HG03097 (cell line): ENCODE data around the gene CHCHD3.

Experiments used
- ATAC-seq: cut with Tn5 transposase; IDR thresholded peaks from one replicate; pipeline ENCODE4 v1.9.1; 2021; ENCODE audit not compliant: unreplicated experiment, low FRiP score

Gene CHCHD3

GRCh38 chr7:132782777-132783640 is 298.9 kb downstream of the CHCHD3 start:
- no peak for ATAC-seq

GRCh38 chr7:132780822-132781221 is 301.1 kb downstream of the CHCHD3 start:
- ATAC-seq, result no peak

GRCh38 chr7:132779164-132779563 is 302.7 kb downstream of the CHCHD3 start:
- no peak for ATAC-seq

DNA sequence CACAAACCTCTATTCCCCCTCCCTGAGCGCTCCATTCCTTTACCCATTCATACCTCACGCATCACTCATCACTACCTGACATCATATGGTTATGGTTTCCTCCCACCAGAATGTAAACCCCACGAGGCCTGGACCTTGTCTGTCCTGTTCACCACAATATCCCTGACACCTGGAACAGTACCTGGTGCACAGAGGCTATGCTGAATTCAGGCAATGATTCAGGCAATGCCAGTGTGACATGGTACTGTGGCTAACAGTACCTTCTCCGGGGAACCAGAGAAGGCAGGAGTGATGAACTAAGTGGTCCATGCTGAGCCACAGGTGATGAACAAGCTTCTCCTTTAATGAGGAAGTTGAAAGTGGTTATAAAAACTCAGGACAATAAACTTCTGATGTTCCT is 303.1 kb downstream of the CHCHD3 start:
- no peak for ATAC-seq

DNA sequence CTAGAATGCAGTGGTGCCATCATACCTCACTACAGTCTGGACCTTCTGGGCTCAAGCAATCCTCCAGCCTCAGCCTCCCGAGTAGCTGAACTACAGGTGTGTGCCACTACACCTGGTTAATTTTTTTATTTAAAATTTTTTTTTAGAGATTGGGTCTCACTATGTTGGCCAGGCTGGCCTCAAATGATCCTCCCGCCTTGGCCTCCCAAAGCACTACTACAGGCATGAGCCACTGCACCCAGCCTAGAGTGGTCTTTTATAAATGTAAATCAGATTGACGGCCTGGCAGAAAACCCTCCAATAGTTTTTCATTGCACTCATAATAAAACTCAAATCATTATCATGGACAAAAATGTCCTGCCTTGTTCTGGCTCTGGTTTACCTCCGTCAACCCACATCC is 303.9 kb downstream of the CHCHD3 start:
- no peak for ATAC-seq

DNA sequence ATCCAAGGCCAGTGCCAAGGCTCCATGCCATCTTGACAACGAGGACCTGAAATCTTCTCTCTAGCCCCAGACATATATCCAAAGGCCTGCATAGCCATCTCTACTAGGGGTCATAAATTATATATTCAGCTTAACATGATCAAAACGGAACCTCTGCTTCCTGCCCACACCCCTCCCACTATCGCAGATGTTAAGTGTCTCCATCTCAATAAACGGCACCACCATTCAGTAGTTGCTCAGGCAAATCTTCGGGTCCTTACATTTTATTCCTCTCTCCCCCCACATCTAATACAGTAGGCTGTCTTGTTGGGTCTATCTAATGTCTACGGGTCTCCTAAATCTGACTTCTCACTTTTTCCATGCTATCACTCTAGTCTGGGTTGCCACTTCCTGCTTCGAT is 304.5 kb downstream of the CHCHD3 start:
- no peak for ATAC-seq

GRCh38 chr7:132776048-132776620 is 305.8 kb downstream of the CHCHD3 start:
- ATAC-seq, result no peak

DNA sequence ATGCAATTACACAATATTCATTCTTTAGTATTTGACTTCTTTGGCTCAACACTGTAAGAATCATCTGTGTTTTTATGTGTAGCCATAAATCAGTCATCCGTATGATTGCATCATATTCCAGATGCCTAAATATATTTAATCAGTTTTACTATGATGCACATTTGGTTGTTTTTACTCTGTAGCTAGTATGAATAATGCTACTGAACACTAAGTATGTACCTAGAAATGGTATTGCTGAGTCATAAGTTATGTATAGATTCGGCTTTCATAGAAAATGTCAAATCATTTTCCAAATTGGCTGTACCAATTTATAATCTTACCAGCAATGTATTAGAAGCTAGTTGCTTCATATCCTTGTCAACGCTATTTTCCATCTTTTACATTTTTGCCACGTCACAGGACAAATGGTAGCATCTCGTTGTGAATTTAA is 308.3 kb downstream of the CHCHD3 start:
- no peak for ATAC-seq

DNA sequence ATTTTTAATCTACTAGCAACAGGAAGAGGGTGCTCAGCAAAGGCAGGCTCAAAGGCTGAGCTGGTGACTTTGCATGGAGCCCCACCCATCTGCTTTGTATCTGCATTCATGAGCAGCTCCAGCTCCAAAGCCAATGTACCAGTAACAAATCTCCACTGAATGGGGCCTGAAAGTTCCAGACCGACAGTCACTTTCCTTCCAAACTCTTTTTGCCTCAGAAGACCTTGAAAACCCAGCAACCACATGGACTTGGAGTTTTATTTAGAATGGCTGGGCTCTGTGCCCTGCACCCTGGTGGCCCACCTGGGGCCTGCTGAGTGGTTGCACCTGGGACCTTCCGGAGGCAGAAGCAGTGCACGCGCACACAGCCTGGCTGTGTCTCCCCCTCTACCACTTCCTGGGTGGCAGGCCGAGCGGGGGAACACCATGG is 310.6 kb downstream of the CHCHD3 start:
- no peak for ATAC-seq

GRCh38 chr7:132770055-132770454 is 311.8 kb downstream of the CHCHD3 start:
- no peak for ATAC-seq

- no peak for ATAC-seq
Observed at GRCh38 chr7:132769280-132769679, 312.6 kb downstream of the CHCHD3 start.

- no peak for ATAC-seq
Observed at GRCh38 chr7:132768099-132768498, 313.8 kb downstream of the CHCHD3 start.

DNA sequence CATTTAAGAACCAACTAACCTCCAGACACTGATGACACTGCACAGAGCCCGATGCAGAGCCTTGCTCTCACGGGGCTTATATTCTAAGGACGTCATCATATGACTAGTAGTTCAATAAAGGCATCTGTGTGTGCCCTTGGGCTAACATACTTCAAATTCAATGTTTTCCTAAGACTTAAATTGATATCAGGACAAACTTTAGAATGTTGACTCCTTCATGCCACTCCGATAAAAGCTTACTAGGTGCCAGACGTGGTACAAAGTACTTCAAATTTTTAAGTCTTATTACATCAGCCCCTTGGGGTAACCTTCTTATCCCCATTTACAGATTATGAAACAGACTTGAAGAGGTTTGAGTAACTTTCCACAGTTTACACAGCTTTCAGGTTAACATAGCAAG is 314.5 kb downstream of the CHCHD3 start:
- no peak for ATAC-seq

DNA sequence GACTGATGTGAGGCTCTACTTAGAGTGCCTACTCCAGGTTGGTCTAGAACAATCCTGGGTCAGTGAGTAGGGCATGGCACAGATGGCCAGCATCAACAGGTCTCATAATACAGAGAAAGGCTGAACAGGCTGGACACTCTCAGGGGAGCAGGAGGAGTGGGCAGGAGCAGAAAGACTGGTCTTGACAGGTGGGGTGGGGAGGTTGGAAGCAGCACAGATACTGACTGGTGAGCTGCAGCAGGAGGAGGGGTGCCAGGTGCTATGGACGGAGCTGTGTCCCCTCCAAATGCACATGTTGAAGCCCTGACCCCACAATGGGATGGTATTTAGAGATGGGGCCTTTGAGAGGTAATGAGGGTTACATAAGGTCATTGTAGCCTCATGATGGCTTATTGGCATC is 315.2 kb downstream of the CHCHD3 start:
- no peak for ATAC-seq

DNA sequence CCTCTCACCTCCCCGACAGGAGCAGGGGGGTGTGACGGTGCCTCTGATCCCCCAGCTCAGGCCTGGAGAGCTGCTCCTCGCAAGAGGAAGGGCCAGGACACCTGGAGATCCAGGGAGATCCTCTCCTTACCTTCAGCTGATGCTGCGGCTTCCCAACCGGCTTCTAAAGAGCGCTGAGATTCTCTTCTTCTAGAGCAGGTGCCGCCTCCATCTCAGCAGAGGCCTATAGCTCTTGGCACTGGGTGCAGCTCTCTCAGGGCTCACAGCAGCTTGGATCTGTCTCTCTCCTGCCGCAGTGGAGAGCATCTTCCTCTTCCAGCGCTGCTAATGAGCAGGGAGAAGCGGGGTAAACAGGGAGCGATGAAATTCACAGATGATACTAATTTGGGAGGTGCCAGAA is 316.0 kb downstream of the CHCHD3 start:
- ATAC-seq, result no peak

DNA sequence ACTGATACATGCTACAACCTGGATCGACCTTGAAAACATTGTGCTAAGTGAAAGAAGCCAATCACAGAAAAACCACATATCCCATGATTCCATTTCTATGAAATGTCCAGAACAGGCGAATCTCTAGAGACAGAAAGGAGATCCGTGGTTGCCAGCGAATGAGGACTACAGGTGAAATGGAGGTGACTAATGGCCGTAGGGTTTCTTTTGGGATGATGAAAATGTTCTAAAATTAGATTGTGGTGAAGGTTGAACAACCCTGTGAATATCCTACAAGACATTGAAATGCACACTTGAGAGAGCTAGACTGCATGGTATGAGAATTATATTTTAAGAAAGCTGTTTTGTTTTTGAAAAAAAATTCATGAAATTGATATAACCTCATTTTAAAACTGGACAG is 317.1 kb downstream of the CHCHD3 start:
- no peak for ATAC-seq

- ATAC-seq, result no peak
Observed at GRCh38 chr7:132760866-132761265, 321.0 kb downstream of the CHCHD3 start.

- ATAC-seq, result no peak
Observed at GRCh38 chr7:132760244-132760623, 321.7 kb downstream of the CHCHD3 start.

GRCh38 chr7:132759482-132760243 is 322.2 kb downstream of the CHCHD3 start:
- no peak for ATAC-seq

DNA sequence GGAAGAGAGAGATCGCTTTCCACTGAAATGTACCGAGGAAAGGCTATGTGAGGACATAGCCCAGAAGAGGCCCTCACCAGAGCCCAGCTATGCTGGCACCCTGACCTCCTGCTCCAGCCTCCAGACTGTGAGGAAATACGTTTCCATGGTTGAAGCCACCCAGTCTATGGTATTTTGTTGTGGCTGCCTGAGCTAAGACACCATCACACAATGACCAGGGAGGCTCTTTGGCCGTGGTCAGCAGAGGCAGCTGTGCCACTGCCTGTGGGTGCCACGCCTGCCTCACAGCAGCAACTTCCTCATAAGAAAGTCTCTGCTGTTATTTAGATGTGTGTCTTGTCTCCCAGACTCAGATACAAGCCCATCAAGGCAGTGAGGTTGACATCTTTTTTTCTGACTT is 322.9 kb downstream of the CHCHD3 start:
- no peak for ATAC-seq

GRCh38 chr7:132757783-132758182 is 324.1 kb downstream of the CHCHD3 start:
- no peak for ATAC-seq
